ENCODE measurements around the gene LRMDA.

Gene LRMDA

DNA sequence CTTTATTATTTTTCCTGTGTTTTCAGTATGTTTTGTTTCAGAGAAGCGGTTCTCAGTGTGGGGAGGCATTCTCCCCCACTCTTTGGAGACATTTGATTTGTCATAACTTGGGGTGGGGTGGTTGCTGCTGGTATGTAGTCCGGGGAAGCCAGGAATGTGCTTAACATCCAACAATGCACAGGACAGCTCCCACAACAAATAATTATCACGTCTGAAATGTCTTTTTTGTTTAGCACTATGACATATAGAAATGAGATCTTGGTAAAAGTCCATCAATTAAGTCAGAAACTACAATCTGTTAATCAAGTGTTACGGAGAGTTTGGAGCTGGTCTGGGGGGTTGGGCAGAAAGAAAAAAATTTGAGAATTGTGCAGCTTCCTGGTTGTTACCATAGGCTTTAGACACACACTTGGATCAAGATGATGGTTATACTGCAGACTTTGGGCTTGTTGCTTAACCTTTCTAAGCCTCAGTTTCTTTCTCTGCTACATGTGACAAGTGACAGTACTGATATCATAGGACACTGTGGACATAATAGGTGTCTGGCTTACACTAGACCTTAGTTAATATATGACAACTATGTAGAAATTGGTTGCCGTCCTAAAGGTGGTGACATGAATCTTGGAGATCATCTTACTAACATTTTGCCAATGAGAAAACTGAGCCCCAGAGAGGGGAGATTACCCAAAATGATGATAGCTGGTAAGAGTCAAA is 113.7 kb downstream of the LRMDA start:
- DNase-seq, result no peak

DNA sequence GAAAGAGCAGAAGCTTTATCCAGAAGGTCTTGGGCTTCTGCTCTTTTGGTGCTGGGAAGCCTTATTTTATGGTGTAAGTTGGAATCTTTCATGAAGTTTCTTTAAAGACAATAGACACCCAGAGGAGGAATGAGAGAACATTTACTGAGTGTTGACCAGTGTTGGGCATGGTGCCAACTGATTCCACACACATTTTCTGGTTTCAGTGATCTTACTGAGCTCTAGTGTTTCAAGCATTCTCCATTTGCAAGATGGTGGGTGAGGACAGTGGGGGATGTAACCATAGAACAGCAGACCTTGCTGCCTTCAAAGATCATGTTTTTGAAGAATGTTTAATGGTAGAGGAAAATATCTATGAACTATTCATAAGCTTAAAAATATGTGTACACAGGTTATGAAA is 114.6 kb downstream of the LRMDA start:
- no peak for DNase-seq

DNA sequence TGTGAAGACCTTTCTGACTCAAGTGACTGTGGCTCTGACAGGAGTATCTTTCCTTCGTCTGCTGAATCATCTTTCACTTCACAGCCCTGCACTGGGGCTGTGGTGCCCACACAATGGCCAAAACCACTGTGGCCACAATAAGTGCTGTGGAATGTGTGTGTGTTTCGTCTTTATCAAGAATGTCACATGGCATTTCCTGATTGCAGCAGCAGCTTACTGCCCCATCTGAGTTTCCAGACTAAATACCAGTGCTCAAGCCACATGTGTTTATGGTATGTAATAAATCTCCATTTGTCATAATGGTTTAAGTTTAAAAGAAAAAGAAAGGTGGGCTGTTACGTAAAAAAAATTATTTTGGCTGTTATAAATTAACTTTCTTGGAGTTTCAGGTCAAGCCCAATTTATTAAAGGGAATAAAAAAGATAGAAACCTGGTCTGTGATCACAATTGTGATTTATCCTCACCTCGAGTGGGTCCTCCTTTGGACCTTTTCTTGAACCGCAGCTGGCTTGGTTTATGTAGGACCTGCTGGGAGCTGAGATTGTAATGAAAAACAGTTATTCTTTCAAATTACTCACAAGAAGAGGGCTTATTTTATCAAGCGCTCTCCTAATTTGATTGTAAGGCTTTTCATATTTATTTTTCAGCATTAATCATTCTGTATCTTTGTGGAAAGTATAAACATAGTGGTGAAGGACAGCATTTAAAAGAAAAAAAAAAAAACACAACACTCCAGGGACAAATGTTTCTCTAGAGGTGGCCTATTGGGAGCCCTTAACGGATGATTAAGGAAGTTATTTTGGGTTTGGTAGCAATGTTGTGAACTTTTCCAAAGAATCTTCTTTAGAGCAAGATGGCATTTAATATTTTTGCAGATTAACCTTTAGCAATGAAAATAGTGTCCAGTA is 116.2 kb downstream of the LRMDA start:
- no peak for DNase-seq

GRCh38 chr10:75548356-75548755 is 116.9 kb downstream of the LRMDA start:
- no peak for DNase-seq

DNA sequence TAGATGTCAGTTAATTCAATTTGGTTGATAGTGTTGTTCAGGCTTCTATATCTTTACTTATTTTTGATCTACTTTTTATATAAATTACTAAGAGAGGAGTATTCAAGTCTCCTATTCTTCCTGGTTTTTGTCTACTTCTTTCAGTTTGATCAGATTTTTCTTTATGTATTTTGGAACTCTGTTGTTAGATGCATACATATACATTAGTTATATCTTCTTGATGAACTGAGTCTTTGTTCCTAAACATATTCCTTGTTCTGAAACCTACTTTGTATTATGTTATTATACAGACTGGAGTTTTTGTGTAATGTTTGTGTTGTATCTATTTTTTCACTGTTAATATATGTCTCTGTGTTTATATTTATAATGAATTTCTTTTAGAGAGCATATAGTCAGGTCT is 118.8 kb downstream of the LRMDA start:
- no peak for DNase-seq

DNA sequence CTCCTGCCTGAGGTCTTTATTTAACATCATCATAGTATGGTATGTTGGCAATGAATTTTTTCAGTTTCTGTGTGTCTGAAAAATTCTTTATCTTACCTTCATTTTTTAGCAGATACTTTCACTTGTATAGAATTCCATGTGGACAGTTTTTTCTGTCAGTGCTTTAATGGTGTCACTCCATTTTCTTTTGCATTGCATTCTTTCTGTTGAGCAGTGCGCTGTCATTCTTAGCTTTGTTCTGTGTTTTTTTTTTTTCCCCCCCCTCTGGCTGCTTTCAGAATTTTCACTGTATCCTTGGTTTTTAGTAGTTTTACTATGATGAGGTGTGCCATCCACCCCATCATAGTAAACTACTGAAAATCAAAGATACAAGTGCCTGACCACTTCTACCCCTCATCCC is 120.7 kb downstream of the LRMDA start:
- no peak for DNase-seq

GRCh38 chr10:75553550-75553949 is 122.1 kb downstream of the LRMDA start:
- DNase-seq, result no peak

DNA sequence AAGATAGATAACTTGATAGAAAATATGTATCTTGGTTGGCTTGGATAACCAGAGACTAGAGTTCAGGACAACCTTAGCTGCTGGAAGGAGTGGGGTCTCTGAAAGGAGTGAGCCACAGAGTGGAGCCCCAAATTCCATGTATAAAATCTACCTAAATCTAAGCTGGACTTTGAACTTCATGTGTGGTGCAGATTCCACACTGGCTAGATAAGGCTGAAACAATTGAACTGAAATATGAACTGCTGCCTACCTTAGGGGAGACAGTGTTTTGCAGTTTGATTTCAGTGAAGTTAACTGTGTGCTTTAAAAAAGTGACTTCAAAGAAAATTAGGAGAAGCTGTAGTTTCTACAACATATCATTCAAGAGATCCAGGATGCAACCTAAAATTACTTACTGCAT is 123.9 kb downstream of the LRMDA start:
- no peak for DNase-seq

GRCh38 chr10:75556320-75556719 is 124.9 kb downstream of the LRMDA start:
- DNase-seq, result no peak

- no peak for DNase-seq
These were observed 134.1 kb downstream of the LRMDA start for GRCh38 chr10:75565286-75566251.

DNA sequence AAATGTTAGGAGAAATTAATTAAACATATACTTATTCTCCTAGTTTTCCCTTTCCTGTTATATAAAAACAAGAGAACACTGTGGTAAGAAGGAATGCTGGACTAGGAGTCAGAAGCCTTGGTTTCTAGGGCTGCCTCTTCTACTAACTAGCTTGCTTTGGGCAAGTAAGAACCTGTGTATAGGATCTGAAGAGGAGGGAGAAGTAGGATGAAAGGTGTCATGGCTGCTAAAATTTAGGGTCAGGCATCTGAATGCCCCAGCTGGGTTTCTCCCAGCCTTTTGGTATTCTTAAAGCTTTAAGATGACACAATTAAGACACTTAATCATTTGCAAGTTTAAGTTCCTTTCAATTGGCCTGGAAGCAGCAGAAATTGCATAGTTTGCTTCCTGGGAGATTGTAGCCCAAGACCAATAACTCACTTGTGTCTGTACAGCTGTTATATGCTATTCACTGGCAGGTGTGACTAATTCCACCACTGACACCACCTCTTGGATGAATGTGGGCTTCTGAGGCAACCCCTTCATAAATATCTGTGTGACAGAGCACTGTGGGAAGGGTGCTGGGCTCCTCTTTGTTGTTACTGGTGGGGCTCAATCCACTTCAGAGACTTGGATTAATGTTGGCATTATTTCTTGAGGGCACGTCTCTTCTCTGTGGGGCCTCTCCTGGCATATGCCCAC is 137.2 kb downstream of the LRMDA start:
- DNase-seq, result no peak

DNA sequence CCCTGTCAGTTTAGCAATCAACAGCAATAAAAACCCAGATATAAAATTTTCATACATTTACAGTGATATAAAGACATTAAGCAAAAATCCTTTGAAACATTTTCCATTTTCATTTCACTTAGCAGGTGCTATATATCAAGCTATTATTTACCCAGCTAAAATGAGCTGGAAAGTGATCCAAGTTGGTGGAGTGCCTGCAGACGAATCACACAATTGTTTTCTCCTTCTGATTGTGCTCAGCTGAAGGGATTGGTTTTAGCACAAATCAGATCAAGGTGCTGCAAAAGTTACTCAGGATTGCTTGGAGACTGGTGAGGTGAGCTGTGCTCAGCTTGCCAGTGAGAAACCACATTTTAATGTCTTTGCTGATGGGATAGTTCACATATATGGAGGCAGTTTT is 138.1 kb downstream of the LRMDA start:
- DNase-seq, result no peak

- DNase-seq, result no peak
These were observed 141.1 kb downstream of the LRMDA start for GRCh38 chr10:75572478-75572877.

GRCh38 chr10:75575940-75576339 is 144.5 kb downstream of the LRMDA start:
- no peak for DNase-seq

GRCh38 chr10:75582102-75582501 is 150.7 kb downstream of the LRMDA start:
- DNase-seq, result no peak

GRCh38 chr10:75585294-75585693 is 153.9 kb downstream of the LRMDA start:
- DNase-seq, result no peak

GRCh38 chr10:75586814-75587213 is 155.4 kb downstream of the LRMDA start:
- DNase-seq, result no peak

GRCh38 chr10:75588031-75588430 is 156.6 kb downstream of the LRMDA start:
- DNase-seq, result no peak

DNA sequence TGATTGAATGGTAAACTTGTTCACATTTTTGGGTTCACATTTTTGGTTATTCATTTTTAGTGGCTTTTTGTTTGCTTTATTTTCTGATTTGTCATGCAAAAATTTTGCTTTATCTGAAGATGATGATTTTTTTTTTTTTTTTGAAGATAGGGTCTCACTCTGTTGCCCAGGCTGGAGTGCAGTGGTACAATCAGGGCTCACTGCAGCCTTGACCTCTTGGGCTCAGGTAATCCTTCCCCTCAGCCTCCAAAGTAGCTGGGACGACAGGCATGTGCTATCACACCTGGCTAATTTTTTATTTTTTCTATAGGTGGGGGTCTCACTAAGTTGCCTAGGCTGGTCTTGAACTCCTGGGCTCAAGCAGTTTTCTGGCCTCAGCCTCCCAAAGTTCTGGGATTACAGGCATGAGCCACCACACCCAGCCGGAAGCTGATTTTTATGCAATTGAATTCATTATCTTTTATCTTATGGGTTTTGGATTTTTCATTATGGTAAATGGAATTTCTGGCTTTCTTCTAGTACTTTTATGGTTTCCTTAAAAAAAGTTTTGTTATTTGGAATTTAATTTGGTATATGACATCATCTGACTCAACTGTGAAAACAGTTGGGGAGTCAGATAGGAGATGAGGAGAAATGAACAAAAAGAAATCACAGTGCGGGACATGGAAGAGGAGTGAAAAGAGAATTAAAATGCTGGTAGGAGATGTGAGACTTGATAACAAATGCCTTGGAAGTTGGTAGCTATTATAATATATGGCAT is 158.7 kb downstream of the LRMDA start:
- DNase-seq, result no peak

- no peak for DNase-seq
These were observed 160.8 kb downstream of the LRMDA start for GRCh38 chr10:75592151-75592787.

All from DMS153 (cell line).